ENCODE measurements around the gene KRTAP10-6.
"Not testable (repeated sequence)": the region's sequence is repeated elsewhere in the genome, so short reads cannot be mapped to it uniquely, and the experiment has no call there.

Gene KRTAP10-6

GRCh38 chr21:44571844-44572782, 20.2 kb downstream of the KRTAP10-6 start:
- H3K27ac Mint-ChIP-seq: no peak overlapping the region
- H3K36me3 Mint-ChIP-seq (ENCODE audit: low read depth): no peaks in the 10 kb centered on the region
- peaks cover 6% of the 10 kb centered on the region for H3K9me3 Mint-ChIP-seq
- no peak overlapping the region for H3K4me3 Mint-ChIP-seq
- no peaks in the 10 kb centered on the region for H3K4me1 Mint-ChIP-seq (ENCODE audit: low read depth)
- peaks cover under 1% of the 10 kb centered on the region for H3K27me3 Mint-ChIP-seq (ENCODE audit: low read depth)
- no peak for DNase-seq (ENCODE audit: low spot score)

- peaks cover 3% of the 10 kb centered on the region for H3K27me3 Mint-ChIP-seq (ENCODE audit: low read depth)
- no peaks in the 10 kb centered on the region for H3K9me3 Mint-ChIP-seq
- DNase-seq (ENCODE audit: low spot score): no peak
- H3K27ac Mint-ChIP-seq: no peak overlapping the region
- H3K4me1 Mint-ChIP-seq (ENCODE audit: low read depth): no peaks in the 10 kb centered on the region
- no peaks in the 10 kb centered on the region for H3K36me3 Mint-ChIP-seq (ENCODE audit: low read depth)
- no peak overlapping the region for H3K4me3 Mint-ChIP-seq
These were observed 21.0 kb downstream of the KRTAP10-6 start for GRCh38 chr21:44571296-44571695.

GRCh38 chr21:44569861-44570517, 22.3 kb downstream of the KRTAP10-6 start:
- no peaks in the 10 kb centered on the region for H3K9me3 Mint-ChIP-seq
- no peaks in the 10 kb centered on the region for H3K36me3 Mint-ChIP-seq (ENCODE audit: low read depth)
- H3K27ac Mint-ChIP-seq: no peak overlapping the region
- H3K4me3 Mint-ChIP-seq: no peak overlapping the region
- peaks cover 5% of the 10 kb centered on the region for H3K4me1 Mint-ChIP-seq (ENCODE audit: low read depth)
- peaks cover 3% of the 10 kb centered on the region for H3K27me3 Mint-ChIP-seq (ENCODE audit: low read depth)
- DNase-seq (ENCODE audit: low spot score): no peak

- Mint-ChIP-seq H3K36me3 (ENCODE audit: low read depth) (no peaks in the 10 kb centered on the region), H3K9me3 (no peaks in the 10 kb centered on the region), H3K4me3 (no peak overlapping the region), H3K27me3 (ENCODE audit: low read depth) (peaks cover 3% of the 10 kb centered on the region), H3K27ac (no peak overlapping the region), H3K4me1 (ENCODE audit: low read depth) (peaks cover 10% of the 10 kb centered on the region)
- no peak for DNase-seq (ENCODE audit: low spot score)
These were observed 23.4 kb downstream of the KRTAP10-6 start for GRCh38 chr21:44568667-44569556.

- no peak for DNase-seq (ENCODE audit: low spot score)
- H3K9me3 Mint-ChIP-seq: peaks cover 2% of the 10 kb centered on the region
- H3K27me3 Mint-ChIP-seq (ENCODE audit: low read depth): peaks cover 4% of the 10 kb centered on the region
- H3K4me1 Mint-ChIP-seq (ENCODE audit: low read depth): peaks cover 10% of the 10 kb centered on the region
- H3K36me3 Mint-ChIP-seq (ENCODE audit: low read depth): no peaks in the 10 kb centered on the region
- no peak overlapping the region for H3K4me3 Mint-ChIP-seq
- H3K27ac Mint-ChIP-seq: no peak overlapping the region
These were observed 24.0 kb downstream of the KRTAP10-6 start for GRCh38 chr21:44568261-44568660.

GRCh38 chr21:44567481-44568171, 24.7 kb downstream of the KRTAP10-6 start:
- H3K27me3 Mint-ChIP-seq (ENCODE audit: low read depth): peaks cover 6% of the 10 kb centered on the region
- no peak for DNase-seq (ENCODE audit: low spot score)
- no peak overlapping the region for H3K27ac Mint-ChIP-seq
- H3K4me1 Mint-ChIP-seq (ENCODE audit: low read depth): peaks cover 10% of the 10 kb centered on the region
- H3K36me3 Mint-ChIP-seq (ENCODE audit: low read depth): no peaks in the 10 kb centered on the region
- peaks cover 3% of the 10 kb centered on the region for H3K9me3 Mint-ChIP-seq
- H3K4me3 Mint-ChIP-seq: no peak overlapping the region

- Mint-ChIP-seq H3K27me3 (ENCODE audit: low read depth) (peaks cover 15% of the 10 kb centered on the region), H3K36me3 (ENCODE audit: low read depth) (no peaks in the 10 kb centered on the region), H3K4me3 (no peak overlapping the region), H3K9me3 (peaks cover 3% of the 10 kb centered on the region), H3K4me1 (ENCODE audit: low read depth) (peaks cover 10% of the 10 kb centered on the region), H3K27ac (no peak overlapping the region)
- no peak for DNase-seq (ENCODE audit: low spot score)
These were observed 25.9 kb downstream of the KRTAP10-6 start for GRCh38 chr21:44566403-44566802.

- Mint-ChIP-seq H3K27ac (peak overlapping the region; percentile 79), H3K9me3 (peaks cover 7% of the 10 kb centered on the region), H3K4me3 (peak overlapping the region; percentile 52), H3K36me3 (ENCODE audit: low read depth) (no peaks in the 10 kb centered on the region), H3K4me1 (ENCODE audit: low read depth) (peaks cover 10% of the 10 kb centered on the region), H3K27me3 (ENCODE audit: low read depth) (peaks cover 26% of the 10 kb centered on the region)
- no peak for DNase-seq (ENCODE audit: low spot score)
These were observed 27.3 kb downstream of the KRTAP10-6 start for GRCh38 chr21:44564886-44565598.

GRCh38 chr21:44564099-44564498, 28.2 kb downstream of the KRTAP10-6 start:
- no peak overlapping the region for H3K4me3 Mint-ChIP-seq
- peaks cover 30% of the 10 kb centered on the region for H3K27me3 Mint-ChIP-seq (ENCODE audit: low read depth)
- H3K4me1 Mint-ChIP-seq (ENCODE audit: low read depth): peaks cover 10% of the 10 kb centered on the region
- H3K9me3 Mint-ChIP-seq: peaks cover 7% of the 10 kb centered on the region
- no peak overlapping the region for H3K27ac Mint-ChIP-seq
- DNase-seq (ENCODE audit: low spot score): no peak
- no peaks in the 10 kb centered on the region for H3K36me3 Mint-ChIP-seq (ENCODE audit: low read depth)

- Mint-ChIP-seq H3K36me3 (ENCODE audit: low read depth) (no peaks in the 10 kb centered on the region), H3K27ac (no peak within 1 kb of the TSS), H3K4me3 (no peak within 1 kb of the TSS), H3K9me3 (peaks cover 7% of the 10 kb centered on the region), H3K27me3 (ENCODE audit: low read depth) (peaks cover 31% of the 10 kb centered on the region), H3K4me1 (ENCODE audit: low read depth) (no peaks in the 10 kb centered on the region)
- no peak for DNase-seq (ENCODE audit: low spot score)
These were observed 33.6 kb downstream of the KRTAP10-6 start, which contains the start of gene KRTAP10-3 for GRCh38 chr21:44558695-44559094. Gene KRTAP10-3 (minus strand): TSS chr21:44558795. CDS start chr21:44558715, 80 bp downstream.

- not testable (repeated sequence) for H3K4me3 Mint-ChIP-seq; H3K36me3 Mint-ChIP-seq (ENCODE audit: low read depth); H3K9me3 Mint-ChIP-seq; DNase-seq (ENCODE audit: low spot score); H3K4me1 Mint-ChIP-seq (ENCODE audit: low read depth); H3K27ac Mint-ChIP-seq
- peaks cover 31% of the 10 kb centered on the region for H3K27me3 Mint-ChIP-seq (ENCODE audit: low read depth)
These were observed 34.0 kb downstream of the KRTAP10-6 start for GRCh38 chr21:44558329-44558675.

GRCh38 chr21:44557491-44558328, 34.6 kb downstream of the KRTAP10-6 start:
- H3K36me3 Mint-ChIP-seq (ENCODE audit: low read depth): no peaks in the 10 kb centered on the region
- H3K4me1 Mint-ChIP-seq (ENCODE audit: low read depth): no peaks in the 10 kb centered on the region
- no peak overlapping the region for H3K4me3 Mint-ChIP-seq
- H3K9me3 Mint-ChIP-seq: peaks cover 4% of the 10 kb centered on the region
- peaks cover 30% of the 10 kb centered on the region for H3K27me3 Mint-ChIP-seq (ENCODE audit: low read depth)
- no peak overlapping the region for H3K27ac Mint-ChIP-seq
- DNase-seq (ENCODE audit: low spot score): no peak

Measured in T-helper 2 cell treated with Interferon-gamma antibody and Interleukin-4, amounts not matched to agents 5 μg/mL and 100 μg/mL, for 36 hours (primary cell).